NCI-H510A treated with DMSO at 0.1 percent for 48 hours (cell line): ENCODE results near the gene LAMA1.
"Not testable (repeated sequence)": the region's sequence is repeated elsewhere in the genome, so short reads cannot be mapped to it uniquely, and the experiment has no call there.

ENCODE experiments used
- DNase-seq: peaks from one replicate; lab custom pipeline; 2025; lab: John Stamatoyannopoulos, UW

Gene LAMA1

GRCh38 chr18:6947338-6948030, 170.1 kb downstream of the LAMA1 start:
- DNase-seq = no peak

DNA sequence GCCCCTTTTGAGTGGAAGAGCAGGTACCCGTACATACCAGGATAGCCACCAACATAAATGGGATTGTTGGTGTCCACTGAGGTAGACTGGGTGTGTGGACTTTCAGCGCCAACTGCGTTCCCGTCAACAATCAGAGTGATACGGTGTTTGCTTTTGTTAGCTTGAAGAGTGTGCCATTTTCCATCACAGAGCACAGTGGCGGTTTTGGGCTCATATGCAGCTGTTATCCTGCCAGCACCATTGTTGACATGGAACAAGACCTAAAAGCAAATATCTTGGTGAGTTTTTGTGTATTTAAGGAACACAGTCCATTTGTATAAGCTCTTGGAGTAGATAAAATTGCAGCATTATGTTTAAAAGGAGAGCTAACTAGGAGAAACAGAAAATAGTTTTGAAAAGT, 174.5 kb downstream of the LAMA1 start:
- peak; percentile 71 for DNase-seq

DNA sequence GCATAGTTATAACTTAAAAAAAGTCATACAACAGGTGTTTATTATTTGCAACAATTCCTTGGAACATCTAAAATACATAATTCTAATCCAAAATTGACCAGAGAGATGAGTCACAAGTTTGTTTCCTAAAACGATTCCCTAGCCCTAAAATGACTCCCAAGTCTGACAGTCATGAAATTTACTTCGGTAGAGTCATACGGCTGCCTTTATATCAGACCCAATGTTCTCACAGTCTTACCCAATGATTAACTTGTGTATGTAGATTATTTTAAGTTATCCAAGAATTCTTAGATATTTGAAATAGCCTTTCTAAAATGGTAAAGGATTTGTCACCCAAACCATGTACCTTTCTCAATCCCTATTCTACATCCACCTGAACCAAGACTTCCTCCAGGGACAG, 174.9 kb downstream of the LAMA1 start:
- no peak for DNase-seq

GRCh38 chr18:6941996-6942395, 175.6 kb downstream of the LAMA1 start:
- peak; percentile 50 for DNase-seq

- no peak for DNase-seq
Measured at GRCh38 chr18:6940451-6940850, 177.1 kb downstream of the LAMA1 start.

DNA sequence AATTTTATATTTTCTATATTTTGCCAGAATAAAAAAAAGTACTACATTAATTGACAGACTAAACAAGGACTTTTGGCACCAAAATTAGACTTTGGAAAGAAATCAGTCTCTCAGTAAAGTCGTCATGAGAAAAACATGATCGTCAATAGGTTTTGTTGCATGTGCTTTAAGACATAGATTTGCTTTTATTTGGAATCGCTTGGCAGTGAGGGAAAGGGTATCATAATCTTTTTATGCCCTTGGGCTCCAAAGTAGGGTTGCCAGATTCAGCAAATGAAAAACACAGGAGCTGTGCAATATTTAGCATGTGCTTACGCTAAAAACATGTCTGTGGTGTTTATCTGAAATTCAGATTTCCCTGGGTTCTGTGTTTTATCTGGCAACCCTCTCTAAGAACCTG, 177.6 kb downstream of the LAMA1 start:
- DNase-seq = no peak

GRCh38 chr18:6938403-6938802, 179.2 kb downstream of the LAMA1 start:
- DNase-seq = not testable (repeated sequence)

- no peak for DNase-seq
Measured at GRCh38 chr18:6938003-6938402, 179.6 kb downstream of the LAMA1 start.

DNA sequence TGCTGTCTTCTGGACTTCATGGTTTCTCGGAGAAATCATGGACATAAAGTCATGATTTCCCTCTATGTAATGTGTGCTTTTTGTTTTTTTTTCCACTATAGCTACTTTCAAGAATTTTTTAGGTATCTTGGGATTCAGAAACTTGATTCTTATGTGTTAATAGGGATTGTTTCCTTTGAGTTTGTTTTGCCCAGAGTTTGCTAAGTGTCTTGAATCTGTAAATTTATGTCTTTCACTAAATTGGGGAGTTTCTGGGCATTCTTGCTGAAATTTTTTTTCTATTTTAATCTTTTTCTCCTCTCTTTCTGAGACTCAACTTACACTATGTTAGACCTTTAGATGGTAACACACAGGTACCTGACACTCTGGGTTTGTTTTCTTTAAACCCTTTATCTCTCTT, 182.7 kb downstream of the LAMA1 start:
- no peak for DNase-seq

DNA sequence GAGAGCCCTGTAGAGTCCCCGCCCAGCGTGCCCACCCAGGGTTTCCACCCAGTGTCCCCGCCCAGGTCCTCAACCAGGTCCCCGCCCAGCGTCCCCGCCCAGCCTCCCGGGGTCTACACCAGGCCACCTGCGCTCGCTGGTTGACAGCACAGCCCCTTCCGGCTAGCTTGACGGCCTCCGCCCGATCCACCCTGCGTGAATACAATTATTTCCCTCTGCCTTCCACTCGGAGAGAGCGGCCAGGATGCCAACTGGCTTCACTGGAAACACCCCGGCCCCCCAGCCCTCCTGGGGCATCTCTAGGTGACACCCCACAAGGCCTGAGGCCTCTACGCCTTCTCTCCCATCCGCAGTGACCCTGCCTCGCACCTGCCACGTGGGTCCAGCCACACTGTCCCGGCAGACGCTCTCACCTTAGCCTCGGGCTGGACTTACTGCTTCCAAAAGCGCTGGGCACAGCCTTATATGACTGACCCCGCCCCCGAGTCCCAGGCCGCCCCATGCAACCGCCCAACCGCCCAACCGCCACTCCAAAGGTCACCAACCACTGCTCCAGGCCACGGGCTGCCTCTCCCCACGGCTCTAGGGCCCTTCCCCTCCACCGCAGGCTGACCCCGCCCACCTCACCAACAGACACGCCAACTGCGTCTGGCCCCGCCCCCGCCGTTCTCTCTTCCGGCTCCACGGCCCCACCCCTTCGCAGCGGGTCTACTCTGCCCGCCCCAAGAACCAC, 188.1 kb downstream of the LAMA1 start:
- DNase-seq = no peak

GRCh38 chr18:6928359-6928758, 189.2 kb downstream of the LAMA1 start:
- no peak for DNase-seq

DNA sequence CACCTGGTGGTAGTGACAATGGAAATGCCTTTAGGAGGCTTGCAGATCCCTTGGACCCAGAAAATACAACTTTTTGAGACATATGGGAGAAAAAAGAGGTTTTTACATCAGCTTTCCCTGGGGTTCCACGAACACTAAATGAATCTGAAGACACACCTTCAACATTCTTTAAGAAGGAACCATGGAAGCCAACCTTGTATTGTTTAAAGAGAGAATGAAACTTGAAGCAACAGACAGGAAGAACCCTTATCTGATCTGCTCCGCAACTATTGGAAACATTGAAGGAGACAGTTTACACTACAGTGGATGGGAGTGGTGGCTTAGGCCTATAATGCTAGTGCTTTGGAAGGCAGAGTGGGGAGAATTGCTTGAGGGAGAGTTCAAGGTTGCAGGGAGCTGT, 190.4 kb downstream of the LAMA1 start:
- DNase-seq = no peak

DNA sequence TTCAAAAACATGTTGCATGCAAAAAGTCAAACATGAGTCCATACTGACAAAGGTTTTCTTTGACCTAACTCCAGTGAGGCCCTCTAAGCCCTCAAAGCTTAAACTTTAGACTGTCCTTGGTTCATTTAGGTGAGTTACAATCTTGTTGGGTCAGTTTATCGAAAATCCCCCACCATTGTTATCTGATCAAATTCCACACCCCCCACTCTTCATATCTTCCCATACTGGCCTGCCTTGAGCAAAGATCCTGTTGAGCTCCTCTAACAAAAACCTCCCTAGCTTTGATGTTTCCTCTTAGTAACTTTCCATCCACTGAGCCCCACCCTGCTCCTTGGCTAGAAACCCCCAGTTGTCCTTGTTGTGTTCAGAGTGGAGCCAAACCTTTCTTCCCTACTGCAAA, 194.4 kb downstream of the LAMA1 start:
- DNase-seq = no peak

- no peak for DNase-seq
Measured at GRCh38 chr18:6921571-6921970, 196.0 kb downstream of the LAMA1 start.

DNA sequence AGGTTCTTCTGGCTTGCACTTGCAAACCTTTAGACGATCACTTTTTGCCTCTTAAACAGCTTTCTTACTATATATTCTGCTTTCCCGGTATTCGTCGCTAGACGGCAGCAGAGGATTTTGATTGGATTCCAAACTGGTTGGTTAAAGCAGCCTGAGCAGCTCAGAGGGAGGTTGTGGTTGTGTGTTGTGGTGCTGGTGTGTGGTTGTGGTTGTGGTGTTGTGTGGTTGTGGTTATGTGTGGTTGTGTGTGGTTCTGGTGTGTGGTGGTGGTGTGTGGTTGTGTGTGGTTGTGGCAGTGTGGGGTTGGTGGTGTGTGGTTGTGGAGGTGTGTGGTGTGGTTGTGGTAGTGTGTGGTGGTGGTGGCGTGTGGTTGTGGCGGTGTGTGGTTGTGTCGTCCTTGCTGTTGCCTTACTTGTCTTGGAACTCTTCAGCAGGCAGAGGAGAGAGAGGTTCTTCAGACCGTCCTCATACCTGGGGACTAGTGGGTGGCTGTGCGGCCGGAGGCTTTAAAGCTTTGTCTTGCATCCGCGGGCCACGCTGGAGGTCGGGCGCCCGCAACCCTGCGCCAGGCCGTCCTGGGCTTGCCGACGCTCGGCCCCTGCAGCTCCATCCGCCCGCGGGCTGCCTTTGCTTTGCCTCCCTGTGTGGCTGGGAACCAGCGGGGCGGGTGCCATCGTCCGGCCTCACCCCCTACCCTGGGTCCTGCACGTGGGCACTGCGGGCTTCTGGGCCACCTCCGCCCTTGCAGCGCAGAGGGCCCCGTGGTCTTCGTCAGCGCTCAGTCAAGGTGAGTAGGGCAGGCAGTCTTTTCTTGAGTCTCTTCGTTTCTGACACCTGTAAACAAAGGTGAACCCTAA, 197.3 kb downstream of the LAMA1 start:
- DNase-seq = peak; percentile 88

DNA sequence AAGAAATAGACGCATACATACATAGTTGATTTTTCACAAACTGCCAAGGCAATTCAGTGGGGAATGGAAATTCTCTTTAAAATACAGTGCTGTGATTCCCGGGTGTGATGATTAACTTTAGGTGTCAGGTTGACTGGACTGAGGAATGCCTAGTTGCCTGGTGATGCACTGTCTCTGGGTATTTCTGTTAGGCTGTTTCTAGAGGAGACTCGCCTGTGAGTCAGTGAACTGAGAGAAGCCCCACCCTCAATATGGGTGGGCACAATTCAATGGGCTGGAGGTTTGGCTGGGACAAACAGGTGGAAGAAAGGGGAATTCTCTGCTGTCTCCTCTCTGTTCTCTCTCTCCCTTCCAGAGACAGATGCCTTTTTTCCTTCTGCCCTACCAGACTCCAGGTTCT, 200.5 kb downstream of the LAMA1 start:
- no peak for DNase-seq

DNA sequence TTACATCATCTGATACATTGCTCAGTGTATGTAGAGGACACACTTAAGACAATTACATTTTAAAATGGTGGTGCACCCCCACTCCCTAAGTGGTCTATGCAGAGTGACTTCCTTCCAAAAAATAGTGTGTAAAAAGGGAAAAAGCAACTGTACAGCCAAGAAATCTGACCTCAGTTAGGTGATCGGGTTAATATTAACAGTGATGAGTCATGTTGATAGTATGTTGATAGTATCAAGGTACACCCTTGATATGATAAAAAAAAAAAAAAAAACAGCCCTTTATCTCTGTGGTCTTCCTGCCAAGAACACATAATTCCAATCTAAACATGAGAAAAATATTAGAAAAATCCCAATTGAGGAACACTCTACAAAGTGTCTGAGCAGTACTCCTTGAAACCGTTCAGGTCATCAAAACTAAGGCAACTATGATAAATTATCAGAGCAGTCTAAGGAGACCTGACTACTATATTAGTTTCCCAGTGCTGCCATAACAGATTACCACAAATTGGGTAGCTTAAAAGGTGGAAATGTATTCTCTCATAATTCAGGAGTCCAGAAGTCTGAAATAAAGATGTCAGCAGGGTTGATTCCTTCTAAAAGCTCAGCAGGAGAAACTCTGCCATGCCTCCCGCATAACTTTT, 216.2 kb downstream of the LAMA1 start:
- DNase-seq = no peak

GRCh38 chr18:6891788-6892187, 225.8 kb downstream of the LAMA1 start:
- DNase-seq = no peak
